Measurements from ENCODE around the gene ADAM19.

- no peak for TF ChIP-seq SP1 (IDR thresholded peaks at IDR 0.05)
- TF ChIP-seq FOXA1 (IDR thresholded peaks at IDR 0.05), result no peak
- no peak for TF ChIP-seq SUZ12 (IDR thresholded peaks at IDR 0.05)
- no peak for TF ChIP-seq FOXK2 (IDR thresholded peaks at IDR 0.05)
- TF ChIP-seq BHLHE40 (IDR thresholded peaks at IDR 0.05; ENCODE audit: borderline replicate concordance), result no peak
Measured at GRCh38 chr5:157563929-157564716, 11.5 kb downstream of the ADAM19 start.
